Neural progenitor cell (in vitro differentiated cells): Measurements from ENCODE around the gene RFX3. TPM values are rescaled to one million over a fixed set of nuclear protein-coding genes. Genes with fewer than 3 reads are reported as not detected.

ENCODE experiments used
- DNase-seq: peaks from one replicate; pipeline ENCODE4 v3.0.0-alpha.2; 2016; ENCODE audit warnings: low spot score
- H2AFZ ChIP-seq: fragments of 200-600 bp; sonication (generic); replicated peaks from 2 replicates; pipeline ENCODE4 v1.6.1; 2016; ENCODE audit warnings: antibody characterized with exemption
- H3F3A ChIP-seq: fragments of 200-600 bp; sonication (generic); 2 replicates; pipeline ENCODE4 v1.6.1; 2016; ENCODE audit warnings: antibody characterized with exemption, low read depth
- H3K27ac ChIP-seq: fragments of 200-600 bp; sonication (generic); 2 replicates; pipeline ENCODE4 v1.5.1; 2016; ENCODE audit warnings: mild to moderate bottlenecking
- H3K27me3 ChIP-seq: fragments of 200-600 bp; sonication (generic); 2 replicates; pipeline ENCODE4 v1.6.1; 2016; ENCODE audit warnings: mild to moderate bottlenecking, moderate library complexity
- H3K36me3 ChIP-seq: fragments of 200-600 bp; sonication (generic); 2 replicates; pipeline ENCODE4 v1.5.1; 2016
- H3K4me1 ChIP-seq: fragments of 200-600 bp; sonication (generic); 2 replicates; pipeline ENCODE4 v1.6.1; 2016; ENCODE audit warnings: mixed run types
- H3K4me2 ChIP-seq: fragments of 200-600 bp; sonication (generic); 2 replicates; pipeline ENCODE4 v1.6.1; 2016
- H3K4me3 ChIP-seq: fragments of 200-600 bp; sonication (generic); 2 replicates; pipeline ENCODE4 v1.5.1; 2016
- H3K79me2 ChIP-seq: fragments of 200-600 bp; sonication (generic); 2 replicates; pipeline ENCODE4 v1.6.1; 2016; ENCODE audit warnings: low read depth
- H3K9ac ChIP-seq: fragments of 200-600 bp; sonication (generic); 2 replicates; pipeline ENCODE4 v1.6.1; 2016
- H3K9me3 ChIP-seq: fragments of 200-600 bp; sonication (generic); 2 replicates; pipeline ENCODE4 v1.5.1; 2016; ENCODE audit warnings: low read depth
- H4K20me1 ChIP-seq: fragments of 200-600 bp; sonication (generic); 2 replicates; pipeline ENCODE4 v1.6.1; 2016; ENCODE audit warnings: low read depth
- H3K27ac Mint-ChIP-seq: 3 replicates; pipeline ENCODE4 v1.8.0; 2021; ENCODE audit warnings: mixed read lengths
- H3K27me3 Mint-ChIP-seq: 2 replicates; pipeline ENCODE4 v1.8.0; 2022; ENCODE audit warnings: low read depth, mild to moderate bottlenecking, inconsistent platforms, moderate library complexity, mixed read lengths; ENCODE audit not compliant: insufficient read depth
- H3K36me3 Mint-ChIP-seq: 3 replicates; pipeline ENCODE4 v1.8.0; 2021; ENCODE audit warnings: mixed read lengths
- H3K4me1 Mint-ChIP-seq: 3 replicates; pipeline ENCODE4 v1.8.0; 2021; ENCODE audit warnings: mixed read lengths
- H3K4me3 Mint-ChIP-seq: 3 replicates; pipeline ENCODE4 v1.8.0; 2021; ENCODE audit warnings: mild to moderate bottlenecking, moderate library complexity, mixed read lengths
- H3K9me3 Mint-ChIP-seq: 3 replicates; pipeline ENCODE4 v1.8.0; 2020; ENCODE audit warnings: mixed read lengths
- EZH2 ChIP-seq: fragments of 200-600 bp; sonication (generic); IDR thresholded peaks from 2 replicates; pipeline ENCODE4 v1.6.1; 2017; ENCODE audit warnings: antibody characterized with exemption, mild to moderate bottlenecking, moderate library complexity
- EZH2phosphoT487 ChIP-seq: fragments of 200-600 bp; sonication (generic); IDR thresholded peaks from 2 replicates; pipeline ENCODE4 v1.6.1; 2017; ENCODE audit warnings: antibody characterized with exemption
- total RNA-seq: library from RNA; depleted of rRNA; stranded (reverse); fragments of >200 nt; gene quantifications from 2 replicates; pipeline ENCODE4 v1.2.3, GENCODE V29; 2015; ENCODE audit warnings: low replicate concordance
- TF ChIP-seq, protein P1 (sequence below): fragments of 200-600 bp; sonication (generic); IDR thresholded peaks from 2 replicates; pipeline ENCODE4 v1.5.1; 2017; ENCODE audit warnings: antibody characterized with exemption, mild to moderate bottlenecking

RFX3 gene
- total RNA-seq, 1 donor from 2014 or later: 39.6 TPM

DNA sequence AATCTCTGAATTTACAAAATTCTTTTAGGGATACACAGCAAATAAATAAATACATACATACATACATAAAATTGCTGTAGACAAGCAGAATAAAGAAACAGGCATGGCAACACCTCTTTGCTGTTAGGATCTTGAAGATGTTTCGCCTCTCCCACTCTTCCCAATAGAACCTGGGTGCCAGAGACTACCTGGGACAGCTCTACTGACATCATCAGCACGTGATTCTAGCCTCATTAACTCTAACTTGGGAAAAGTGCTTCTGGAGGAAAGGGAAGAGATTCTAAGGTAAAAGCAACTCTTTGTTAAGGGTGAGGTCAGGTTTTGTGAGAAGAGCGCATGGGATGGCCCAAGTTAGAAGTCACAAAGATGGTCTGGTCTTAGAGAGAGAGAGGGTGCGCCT, 339.1 kb downstream of the RFX3 start:
- peaks cover 24% of the 10 kb centered on the region for H3K27me3 ChIP-seq
- H3K4me1 Mint-ChIP-seq: no peaks in the 10 kb centered on the region
- no peak overlapping the region for H3K27ac ChIP-seq
- peaks cover 5% of the 10 kb centered on the region for H3K27me3 Mint-ChIP-seq
- no peak overlapping the region for H3K9ac ChIP-seq
- no peak for DNase-seq
- H3K9me3 Mint-ChIP-seq: peaks cover 3% of the 10 kb centered on the region
- H3K4me1 ChIP-seq: no peaks in the 10 kb centered on the region
- no peak overlapping the region for H3K27ac Mint-ChIP-seq
- H3K36me3 Mint-ChIP-seq: no peaks in the 10 kb centered on the region
- no peaks in the 10 kb centered on the region for H3K79me2 ChIP-seq
- no peak overlapping the region for H2AFZ ChIP-seq
- no peak overlapping the region for H3K4me3 ChIP-seq
- no peak overlapping the region for H3K4me2 ChIP-seq
- TF ChIP-seq, protein P1, sequence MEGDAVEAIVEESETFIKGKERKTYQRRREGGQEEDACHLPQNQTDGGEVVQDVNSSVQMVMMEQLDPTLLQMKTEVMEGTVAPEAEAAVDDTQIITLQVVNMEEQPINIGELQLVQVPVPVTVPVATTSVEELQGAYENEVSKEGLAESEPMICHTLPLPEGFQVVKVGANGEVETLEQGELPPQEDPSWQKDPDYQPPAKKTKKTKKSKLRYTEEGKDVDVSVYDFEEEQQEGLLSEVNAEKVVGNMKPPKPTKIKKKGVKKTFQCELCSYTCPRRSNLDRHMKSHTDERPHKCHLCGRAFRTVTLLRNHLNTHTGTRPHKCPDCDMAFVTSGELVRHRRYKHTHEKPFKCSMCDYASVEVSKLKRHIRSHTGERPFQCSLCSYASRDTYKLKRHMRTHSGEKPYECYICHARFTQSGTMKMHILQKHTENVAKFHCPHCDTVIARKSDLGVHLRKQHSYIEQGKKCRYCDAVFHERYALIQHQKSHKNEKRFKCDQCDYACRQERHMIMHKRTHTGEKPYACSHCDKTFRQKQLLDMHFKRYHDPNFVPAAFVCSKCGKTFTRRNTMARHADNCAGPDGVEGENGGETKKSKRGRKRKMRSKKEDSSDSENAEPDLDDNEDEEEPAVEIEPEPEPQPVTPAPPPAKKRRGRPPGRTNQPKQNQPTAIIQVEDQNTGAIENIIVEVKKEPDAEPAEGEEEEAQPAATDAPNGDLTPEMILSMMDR: no peak
- no peak for TF ChIP-seq EZH2phosphoT487
- no peak for TF ChIP-seq EZH2
- no peaks in the 10 kb centered on the region for H3F3A ChIP-seq
- H3K36me3 ChIP-seq: no peaks in the 10 kb centered on the region
- H4K20me1 ChIP-seq: no peaks in the 10 kb centered on the region
- H3K4me3 Mint-ChIP-seq: no peak overlapping the region
- no peaks in the 10 kb centered on the region for H3K9me3 ChIP-seq

DNA sequence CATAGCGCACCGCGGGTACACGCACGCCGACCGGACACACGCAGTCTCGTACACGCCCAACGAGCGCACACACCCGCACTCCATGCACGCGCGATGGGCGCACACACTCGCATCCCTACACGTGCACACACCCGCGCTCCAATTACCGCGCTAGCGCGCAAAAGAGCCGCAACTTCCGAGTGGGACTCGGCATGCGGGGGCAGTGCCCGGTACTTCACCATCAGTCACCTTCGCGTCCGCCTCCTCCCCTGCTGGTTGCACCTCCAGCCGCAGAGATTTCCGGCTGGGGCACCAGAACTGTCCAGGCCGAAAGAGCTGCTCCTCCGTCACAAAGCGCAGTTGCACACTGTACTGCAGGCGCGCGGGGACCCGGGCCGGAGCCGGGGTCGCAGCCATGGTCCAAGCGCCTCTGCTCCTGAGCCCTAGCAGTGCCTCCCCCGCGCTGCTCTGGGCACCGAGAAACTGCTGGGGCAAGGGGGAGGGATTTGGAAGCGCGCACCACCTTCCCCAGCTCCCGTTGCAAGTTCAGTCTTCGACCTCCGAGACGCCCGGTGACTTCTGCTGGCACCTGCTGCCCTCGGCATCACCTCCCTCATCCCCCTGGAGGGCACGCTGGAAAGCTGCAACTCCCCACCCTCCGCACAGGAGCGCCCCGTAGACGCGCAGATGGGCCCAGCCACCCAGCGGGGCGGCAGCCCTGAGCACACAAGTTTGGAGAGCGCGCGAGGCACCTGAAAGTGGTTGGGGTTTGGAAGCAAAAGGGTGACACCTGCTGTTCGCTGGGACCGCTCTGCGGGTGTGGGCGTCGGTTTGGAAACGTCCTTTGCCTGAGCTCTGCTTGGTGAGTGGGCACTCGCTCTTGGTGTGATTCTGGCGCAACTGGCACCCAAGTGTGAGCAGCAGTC, 344.5 kb downstream of the RFX3 start:
- peaks cover 2% of the 10 kb centered on the region for H3K4me1 Mint-ChIP-seq
- DNase-seq: peak; percentile 83
- H3K36me3 ChIP-seq: no peaks in the 10 kb centered on the region
- peaks cover 5% of the 10 kb centered on the region for H3K27me3 Mint-ChIP-seq
- no peaks in the 10 kb centered on the region for H3K79me2 ChIP-seq
- H2AFZ ChIP-seq: peak overlapping the region; percentile 99
- H4K20me1 ChIP-seq: no peaks in the 10 kb centered on the region
- H3K27me3 ChIP-seq: peaks cover 56% of the 10 kb centered on the region
- peak overlapping the region; percentile 67 for H3K4me3 ChIP-seq
- H3K27ac ChIP-seq: no peak overlapping the region
- peaks cover 19% of the 10 kb centered on the region for H3K4me1 ChIP-seq
- H3K4me3 Mint-ChIP-seq: peak overlapping the region; percentile 49
- no peaks in the 10 kb centered on the region for H3F3A ChIP-seq
- TF ChIP-seq, protein P1: peak; percentile 58
- TF ChIP-seq EZH2phosphoT487 (no peak), EZH2 (peak; percentile 77)
- no peaks in the 10 kb centered on the region for H3K36me3 Mint-ChIP-seq
- H3K9ac ChIP-seq: no peak overlapping the region
- peaks cover 3% of the 10 kb centered on the region for H3K9me3 Mint-ChIP-seq
- H3K9me3 ChIP-seq: no peaks in the 10 kb centered on the region
- H3K4me2 ChIP-seq: peak overlapping the region; percentile 96
- H3K27ac Mint-ChIP-seq: no peak overlapping the region

DNA sequence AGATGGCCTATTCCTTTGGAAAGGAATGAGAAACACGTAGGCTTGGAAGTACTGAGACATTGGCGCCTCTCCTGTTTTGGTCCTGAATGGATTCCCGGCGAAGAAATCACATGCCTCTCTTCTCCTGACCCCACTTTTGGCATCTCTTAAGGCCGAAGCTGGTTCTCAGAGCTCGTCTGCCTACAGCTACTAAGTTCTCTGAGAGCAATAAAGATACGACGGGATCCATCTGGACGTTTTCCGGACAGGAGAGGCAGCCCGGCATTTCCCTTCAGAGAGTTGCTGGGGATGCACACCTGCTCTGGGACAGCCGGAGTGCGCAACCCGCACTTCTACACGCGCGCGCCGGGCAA, 345.1 kb downstream of the RFX3 start:
- TF ChIP-seq, protein P1: no peak
- TF ChIP-seq EZH2phosphoT487 (no peak), EZH2 (no peak)
- H3K9me3 ChIP-seq: no peaks in the 10 kb centered on the region
- no peaks in the 10 kb centered on the region for H3K36me3 Mint-ChIP-seq
- peak overlapping the region; percentile 96 for H3K4me2 ChIP-seq
- H3K4me1 ChIP-seq: peaks cover 19% of the 10 kb centered on the region
- H3K4me3 Mint-ChIP-seq: no peak overlapping the region
- H4K20me1 ChIP-seq: no peaks in the 10 kb centered on the region
- no peaks in the 10 kb centered on the region for H3K79me2 ChIP-seq
- no peaks in the 10 kb centered on the region for H3F3A ChIP-seq
- H3K36me3 ChIP-seq: no peaks in the 10 kb centered on the region
- peaks cover 3% of the 10 kb centered on the region for H3K9me3 Mint-ChIP-seq
- H2AFZ ChIP-seq: peak overlapping the region; percentile 99
- H3K27me3 Mint-ChIP-seq: peaks cover 3% of the 10 kb centered on the region
- peaks cover 56% of the 10 kb centered on the region for H3K27me3 ChIP-seq
- H3K27ac Mint-ChIP-seq: no peak overlapping the region
- peak overlapping the region; percentile 67 for H3K4me3 ChIP-seq
- H3K9ac ChIP-seq: no peak overlapping the region
- H3K27ac ChIP-seq: no peak overlapping the region
- no peak for DNase-seq
- peaks cover 4% of the 10 kb centered on the region for H3K4me1 Mint-ChIP-seq
